GM23338 (cell line): ENCODE measurements around the gene DHRSX. TPM values are rescaled to one million over a fixed set of nuclear protein-coding genes. Genes with fewer than 3 reads are reported as not detected.

Experiments used
- ATAC-seq: fragments of 200-7000 bp; cut with Tn5 transposase; 3 replicates; pipeline ENCODE4 v1.9.1; 2020
- DNase-seq: peaks from one replicate; pipeline ENCODE4 v3.0.0-alpha.2; 2015; ENCODE audit warnings: low spot score
- H2AFZ ChIP-seq: fragments of 200-600 bp; sonication (generic); 2 replicates; pipeline ENCODE4 v1.8.0; 2016; ENCODE audit warnings: antibody characterized with exemption, mild to moderate bottlenecking, moderate library complexity
- H3F3A ChIP-seq: fragments of 200-600 bp; sonication (generic); replicated peaks from 2 replicates; pipeline ENCODE4 v1.8.0; 2017; ENCODE audit warnings: antibody characterized with exemption, mixed run types, low read depth
- H3K27ac ChIP-seq: fragments of 200-600 bp; sonication (generic); 2 replicates; pipeline ENCODE4 v1.6.1; 2016; ENCODE audit warnings: low read depth
- H3K27me3 ChIP-seq: fragments of 200-600 bp; sonication (generic); 2 replicates; pipeline ENCODE4 v1.8.0; 2016; ENCODE audit warnings: mild to moderate bottlenecking, mixed run types, moderate library complexity; ENCODE audit not compliant: insufficient read depth
- H3K36me3 ChIP-seq: fragments of 200-600 bp; sonication (generic); 2 replicates; pipeline ENCODE4 v1.8.0; 2016; ENCODE audit warnings: mild to moderate bottlenecking; ENCODE audit not compliant: insufficient read depth
- H3K4me1 ChIP-seq: fragments of 200-600 bp; sonication (generic); 2 replicates; pipeline ENCODE4 v1.8.0; 2016; ENCODE audit warnings: mild to moderate bottlenecking, moderate library complexity; ENCODE audit not compliant: insufficient read depth
- H3K4me2 ChIP-seq: fragments of 200-600 bp; sonication (generic); 2 replicates; pipeline ENCODE4 v1.7.1; 2017; ENCODE audit warnings: mixed run types
- H3K4me3 ChIP-seq: fragments of 200-600 bp; sonication (generic); 2 replicates; pipeline ENCODE4 v1.6.1; 2016; ENCODE audit warnings: mixed run types
- H3K79me2 ChIP-seq: fragments of 200-600 bp; sonication (generic); replicated peaks from 2 replicates; pipeline ENCODE4 v1.8.0; 2017; ENCODE audit warnings: mild to moderate bottlenecking; ENCODE audit not compliant: insufficient read depth
- H3K9me2 ChIP-seq: fragments of 200-600 bp; sonication (generic); 2 replicates; pipeline ENCODE4 v1.8.0; 2017; ENCODE audit not compliant: insufficient read depth
- H4K20me1 ChIP-seq: fragments of 200-600 bp; sonication (generic); replicated peaks from 2 replicates; pipeline ENCODE4 v1.8.0; 2017; ENCODE audit warnings: mild to moderate bottlenecking; ENCODE audit not compliant: insufficient read depth
- H3K27ac Mint-ChIP-seq: 2 replicates; pipeline ENCODE4 v1.8.0; 2020; ENCODE audit warnings: inconsistent platforms, mild to moderate bottlenecking, moderate library complexity, mixed read lengths
- H3K27me3 Mint-ChIP-seq: 3 replicates; pipeline ENCODE4 v1.8.0; 2022; ENCODE audit warnings: low read depth, mild to moderate bottlenecking, moderate library complexity, mixed read lengths, inconsistent platforms; ENCODE audit not compliant: insufficient read depth, poor library complexity
- H3K36me3 Mint-ChIP-seq: 3 replicates; pipeline ENCODE4 v1.8.0; 2021; ENCODE audit warnings: low read depth, mild to moderate bottlenecking, inconsistent platforms, moderate library complexity, mixed read lengths
- H3K4me1 Mint-ChIP-seq: 3 replicates; pipeline ENCODE4 v1.8.0; 2020; ENCODE audit warnings: mild to moderate bottlenecking, inconsistent platforms, mixed read lengths
- H3K4me3 Mint-ChIP-seq: 3 replicates; pipeline ENCODE4 v1.8.0; 2021; ENCODE audit warnings: moderate library complexity, mild to moderate bottlenecking, inconsistent platforms, mixed read lengths
- H3K9me3 Mint-ChIP-seq: 3 replicates; pipeline ENCODE4 v1.8.0; 2020; ENCODE audit warnings: moderate library complexity, mild to moderate bottlenecking, inconsistent platforms, mixed read lengths
- CREB1 ChIP-seq: fragments of 250-450 bp; sonication (Bioruptor Pico); IDR thresholded peaks from 2 replicates; pipeline ENCODE4 v1.5.0; 2020; ENCODE audit warnings: low read depth, mild to moderate bottlenecking, moderate library complexity
- ETS1 ChIP-seq: IDR thresholded peaks from 2 replicates; pipeline ENCODE4 v1.6.1; 2016; ENCODE audit warnings: antibody characterized with exemption
- EZH2 ChIP-seq: fragments of 200-600 bp; sonication (generic); IDR thresholded peaks from one replicate; pipeline ENCODE4 v1.8.0; 2017; ENCODE audit warnings: antibody characterized with exemption, mild to moderate bottlenecking, low read depth; ENCODE audit not compliant: unreplicated experiment
- EZH2phosphoT487 ChIP-seq: fragments of 200-600 bp; sonication (generic); IDR thresholded peaks from one replicate; pipeline ENCODE4 v1.8.1; 2018; ENCODE audit warnings: antibody characterized with exemption; ENCODE audit not compliant: unreplicated experiment
- JUNB ChIP-seq: IDR thresholded peaks from one replicate; pipeline ENCODE4 v1.6.1; 2016; ENCODE audit warnings: antibody characterized with exemption; ENCODE audit not compliant: unreplicated experiment
- NANOG ChIP-seq: IDR thresholded peaks from 2 replicates; pipeline ENCODE4 v1.6.1; 2016; ENCODE audit warnings: antibody characterized with exemption, borderline replicate concordance
- POLR2AphosphoS5 ChIP-seq: IDR thresholded peaks from 2 replicates; pipeline ENCODE4 v1.6.1; 2016; ENCODE audit warnings: antibody characterized with exemption, low read depth
- STAT1 ChIP-seq: IDR thresholded peaks from one replicate; pipeline ENCODE4 v1.6.1; 2016; ENCODE audit warnings: antibody characterized with exemption; ENCODE audit not compliant: unreplicated experiment
- ZNF114 ChIP-seq: fragments of 250-450 bp; sonication (Bioruptor Pico); IDR thresholded peaks from 2 replicates; pipeline ENCODE4 v1.5.0; 2020; ENCODE audit warnings: mild to moderate bottlenecking, moderate library complexity
- ZNF331 ChIP-seq: fragments of 250-450 bp; sonication (Bioruptor Pico); IDR thresholded peaks from 2 replicates; pipeline ENCODE4 v1.5.0; 2020; ENCODE audit warnings: low read depth, mild to moderate bottlenecking, moderate library complexity
- ZNF462 ChIP-seq: fragments of 250-450 bp; sonication (Bioruptor Pico); IDR thresholded peaks from 2 replicates; pipeline ENCODE4 v1.5.0; 2020; ENCODE audit warnings: mild to moderate bottlenecking, moderate library complexity
- polyA plus RNA-seq: library from polyadenylated mRNA; unstranded; fragments of >200 nt; fragmentation: Nextera tagmentation; extraction: Ambion mirVana; gene quantifications from 2 replicates; pipeline ENCODE4 v1.2.1, GENCODE V29; 2016
- total RNA-seq: library from RNA; depleted of rRNA; stranded (reverse); fragments of >200 nt; shearing (Covaris generic); gene quantifications from 2 replicates; pipeline ENCODE4 v1.2.3, GENCODE V29; 2014
- TF ChIP-seq, protein P1 (sequence below), 2 experiments: fragments of 200-600 bp in 1 of 2; sonication (generic) in 1 of 2; conservative IDR thresholded peaks; 2 replicates each; pipeline versions ENCODE4 v1.5.1 to v1.6.1; 2016 to 2017; ENCODE audit warnings: antibody characterized with exemption in 2 of 2, low read depth in 2 of 2, mild to moderate bottlenecking in 2 of 2, moderate library complexity in 1 of 2
- TF ChIP-seq, protein P2 (sequence below): IDR thresholded peaks from one replicate; pipeline ENCODE4 v1.6.1; 2018; ENCODE audit warnings: antibody characterized with exemption; ENCODE audit not compliant: unreplicated experiment

DHRSX gene
- total and polyA plus RNA-seq, 2 experiments from 2014 or later: 33.9 to 43.0 TPM

- H3K9me2 ChIP-seq: 0 out of 2 replicates have a peak, but pooled peaks cover 6% of the 10 kb centered on the region
- no peaks in the 10 kb centered on the region for H3K4me1 ChIP-seq
- H3K27ac Mint-ChIP-seq: no peak overlapping the region
- TF ChIP-seq NANOG: no peak
- TF ChIP-seq, protein P1, sequence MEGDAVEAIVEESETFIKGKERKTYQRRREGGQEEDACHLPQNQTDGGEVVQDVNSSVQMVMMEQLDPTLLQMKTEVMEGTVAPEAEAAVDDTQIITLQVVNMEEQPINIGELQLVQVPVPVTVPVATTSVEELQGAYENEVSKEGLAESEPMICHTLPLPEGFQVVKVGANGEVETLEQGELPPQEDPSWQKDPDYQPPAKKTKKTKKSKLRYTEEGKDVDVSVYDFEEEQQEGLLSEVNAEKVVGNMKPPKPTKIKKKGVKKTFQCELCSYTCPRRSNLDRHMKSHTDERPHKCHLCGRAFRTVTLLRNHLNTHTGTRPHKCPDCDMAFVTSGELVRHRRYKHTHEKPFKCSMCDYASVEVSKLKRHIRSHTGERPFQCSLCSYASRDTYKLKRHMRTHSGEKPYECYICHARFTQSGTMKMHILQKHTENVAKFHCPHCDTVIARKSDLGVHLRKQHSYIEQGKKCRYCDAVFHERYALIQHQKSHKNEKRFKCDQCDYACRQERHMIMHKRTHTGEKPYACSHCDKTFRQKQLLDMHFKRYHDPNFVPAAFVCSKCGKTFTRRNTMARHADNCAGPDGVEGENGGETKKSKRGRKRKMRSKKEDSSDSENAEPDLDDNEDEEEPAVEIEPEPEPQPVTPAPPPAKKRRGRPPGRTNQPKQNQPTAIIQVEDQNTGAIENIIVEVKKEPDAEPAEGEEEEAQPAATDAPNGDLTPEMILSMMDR (conservative IDR thresholded peaks at IDR 0.05; ENCODE audit: low read depth in 2 of 2): no peak
- no peak for TF ChIP-seq ZNF462 (CRISPR knock-in tag)
- TF ChIP-seq, protein P2, sequence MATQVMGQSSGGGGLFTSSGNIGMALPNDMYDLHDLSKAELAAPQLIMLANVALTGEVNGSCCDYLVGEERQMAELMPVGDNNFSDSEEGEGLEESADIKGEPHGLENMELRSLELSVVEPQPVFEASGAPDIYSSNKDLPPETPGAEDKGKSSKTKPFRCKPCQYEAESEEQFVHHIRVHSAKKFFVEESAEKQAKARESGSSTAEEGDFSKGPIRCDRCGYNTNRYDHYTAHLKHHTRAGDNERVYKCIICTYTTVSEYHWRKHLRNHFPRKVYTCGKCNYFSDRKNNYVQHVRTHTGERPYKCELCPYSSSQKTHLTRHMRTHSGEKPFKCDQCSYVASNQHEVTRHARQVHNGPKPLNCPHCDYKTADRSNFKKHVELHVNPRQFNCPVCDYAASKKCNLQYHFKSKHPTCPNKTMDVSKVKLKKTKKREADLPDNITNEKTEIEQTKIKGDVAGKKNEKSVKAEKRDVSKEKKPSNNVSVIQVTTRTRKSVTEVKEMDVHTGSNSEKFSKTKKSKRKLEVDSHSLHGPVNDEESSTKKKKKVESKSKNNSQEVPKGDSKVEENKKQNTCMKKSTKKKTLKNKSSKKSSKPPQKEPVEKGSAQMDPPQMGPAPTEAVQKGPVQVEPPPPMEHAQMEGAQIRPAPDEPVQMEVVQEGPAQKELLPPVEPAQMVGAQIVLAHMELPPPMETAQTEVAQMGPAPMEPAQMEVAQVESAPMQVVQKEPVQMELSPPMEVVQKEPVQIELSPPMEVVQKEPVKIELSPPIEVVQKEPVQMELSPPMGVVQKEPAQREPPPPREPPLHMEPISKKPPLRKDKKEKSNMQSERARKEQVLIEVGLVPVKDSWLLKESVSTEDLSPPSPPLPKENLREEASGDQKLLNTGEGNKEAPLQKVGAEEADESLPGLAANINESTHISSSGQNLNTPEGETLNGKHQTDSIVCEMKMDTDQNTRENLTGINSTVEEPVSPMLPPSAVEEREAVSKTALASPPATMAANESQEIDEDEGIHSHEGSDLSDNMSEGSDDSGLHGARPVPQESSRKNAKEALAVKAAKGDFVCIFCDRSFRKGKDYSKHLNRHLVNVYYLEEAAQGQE: no peak
- no peak for TF ChIP-seq POLR2AphosphoS5
- TF ChIP-seq CREB1 (CRISPR knock-in tag): no peak
- no peak for TF ChIP-seq STAT1
- TF ChIP-seq EZH2phosphoT487: no peak
- TF ChIP-seq ZNF331: no peak
- TF ChIP-seq ETS1: no peak
- TF ChIP-seq JUNB: no peak
- no peak for TF ChIP-seq EZH2
- TF ChIP-seq ZNF114 (CRISPR knock-in tag): no peak
- H3K79me2 ChIP-seq: no peaks in the 10 kb centered on the region
- H3K9me3 Mint-ChIP-seq: no peaks in the 10 kb centered on the region
- DNase-seq: no peak
- H3K4me2 ChIP-seq: no peak overlapping the region
- H3K27ac ChIP-seq: no peak overlapping the region
- no peak overlapping the region for H3K4me3 Mint-ChIP-seq
- H3K36me3 Mint-ChIP-seq: no peaks in the 10 kb centered on the region
- ATAC-seq: no peak
- H3F3A ChIP-seq: 0 out of 2 replicates have a peak, but pooled peaks cover 3% of the 10 kb centered on the region
- no peaks in the 10 kb centered on the region for H3K36me3 ChIP-seq
- H3K4me3 ChIP-seq: no peak overlapping the region
- H4K20me1 ChIP-seq: no peaks in the 10 kb centered on the region
- H2AFZ ChIP-seq: no peak overlapping the region
- peaks cover 2% of the 10 kb centered on the region for H3K27me3 Mint-ChIP-seq
- peaks cover 5% of the 10 kb centered on the region; the same call in 2 of the 3 replicates for H3K4me1 Mint-ChIP-seq
- no peaks in the 10 kb centered on the region for H3K27me3 ChIP-seq
These were observed 35.4 kb upstream of the DHRSX start for GRCh38 chrX:2536141-2536540.
